A549 (cell line): Measurements from ENCODE around the gene BNIP3. TPM values are rescaled to one million over a fixed set of nuclear protein-coding genes. Genes with fewer than 3 reads are reported as not detected.

ENCODE experiments used
- ATAC-seq, 2 experiments: fragments of 200-7000 bp in 1 of 2; fragments of >200 bp in 1 of 2; cut with Nextera tagmentation in 1 of 2; cut with Tn5 transposase in 1 of 2; 3 replicates each; pipeline versions ENCODE4 v1.8.0 to v1.9.1; 2018 to 2020; ENCODE audit warnings: mild to moderate bottlenecking in 1 of 2, moderate library complexity in 1 of 2
- CTCF ChIA-PET: fragments of 300-600 bp; sonication (Branson Sonifier 250); formaldehyde crosslinking; extraction: SDS; loops from one replicate; lab custom pipeline; 2021; ENCODE audit warnings: antibody characterized with exemption, inconsistent platforms; lab: Yijun Ruan, JAX
- POLR2A ChIA-PET: fragments of 350-600 bp; formaldehyde crosslinking; extraction: SDS; loops from one replicate; lab custom pipeline; 2021; ENCODE audit warnings: antibody characterized with exemption, inconsistent platforms; lab: Yijun Ruan, JAX
- DNase-seq, 2 experiments: peaks; one replicate each; pipeline versions ENCODE4 v3.0.0 to v3.0.0-alpha.2; 2011 to 2016; ENCODE audit warnings: low read depth in 1 of 2, low spot score in 1 of 2
- FAIRE-seq: peaks from 2 replicates; lab custom pipeline; 2011; peaks lifted over from hg19 to GRCh38; lab: Jason Lieb, UNC
- H3K27ac ChIP-seq, 2 experiments: fragments of >200 bp; sonication (Bioruptor Twin); formaldehyde crosslinking; 3 replicates each; pipeline ENCODE4 v1.5.1; 2016 to 2017
- H3K4me1 ChIP-seq: fragments of >200 bp; sonication (Bioruptor Twin); formaldehyde crosslinking; 3 replicates; pipeline ENCODE4 v1.6.1; 2016
- H3K4me2 ChIP-seq: fragments of >200 bp; sonication (Bioruptor Twin); formaldehyde crosslinking; 3 replicates; pipeline ENCODE4 v1.6.1; 2016
- H3K4me3 ChIP-seq: fragments of >200 bp; sonication (Bioruptor Twin); formaldehyde crosslinking; 3 replicates; pipeline ENCODE4 v1.5.1; 2016
- H3K9me3 ChIP-seq: fragments of >200 bp; sonication (Bioruptor Twin); formaldehyde crosslinking; 3 replicates; pipeline ENCODE4 v1.6.1; 2016
- BCL3 ChIP-seq: fragments of >200 bp; sonication (Bioruptor Twin); formaldehyde crosslinking; IDR thresholded peaks from 3 replicates; pipeline ENCODE4 v1.6.1; 2016
- CBX2 ChIP-seq: fragments of 200-600 bp; sonication (generic); IDR thresholded peaks from 2 replicates; pipeline ENCODE4 v1.6.1; 2016; ENCODE audit warnings: low read depth, mild to moderate bottlenecking, borderline replicate concordance
- CBX8 ChIP-seq: fragments of 200-600 bp; sonication (generic); IDR thresholded peaks from 2 replicates; pipeline ENCODE4 v1.6.1; 2016
- ESRRA ChIP-seq: fragments of 150-350 bp; IDR thresholded peaks from 2 replicates; pipeline ENCODE4 v1.6.1; 2014; ENCODE audit warnings: mild to moderate bottlenecking, low read length, borderline replicate concordance
- FOSB ChIP-seq: fragments of 250-450 bp; sonication (Bioruptor Pico); IDR thresholded peaks from 2 replicates; pipeline ENCODE4 v1.5.0; 2020; ENCODE audit warnings: mild to moderate bottlenecking, moderate library complexity
- FOXS1 ChIP-seq: fragments of 250-450 bp; sonication (Bioruptor Pico); IDR thresholded peaks from 2 replicates; pipeline ENCODE4 v1.5.0; 2020; ENCODE audit warnings: mild to moderate bottlenecking, moderate library complexity
- GATA3 ChIP-seq: IDR thresholded peaks from 2 replicates; pipeline ENCODE4 v1.6.1; 2012; ENCODE audit warnings: borderline replicate concordance
- HDAC2 ChIP-seq: fragments of 200-600 bp; sonication (generic); IDR thresholded peaks from 2 replicates; pipeline ENCODE4 v1.6.1; 2016
- HEYL ChIP-seq: fragments of 250-450 bp; sonication (Bioruptor Pico); IDR thresholded peaks from 2 replicates; pipeline ENCODE4 v1.8.0; 2021; ENCODE audit warnings: mild to moderate bottlenecking, moderate library complexity
- HOXA7 ChIP-seq: fragments of 250-450 bp; sonication (Bioruptor Pico); IDR thresholded peaks from 2 replicates; pipeline ENCODE4 v1.5.0; 2020; ENCODE audit warnings: mild to moderate bottlenecking, moderate library complexity
- KDM1A ChIP-seq: fragments of 200-600 bp; sonication (generic); IDR thresholded peaks from 2 replicates; pipeline ENCODE4 v1.6.1; 2016; ENCODE audit warnings: low read depth, mild to moderate bottlenecking
- NR3C1 ChIP-seq: fragments of >200 bp; sonication (Bioruptor Twin); formaldehyde crosslinking; IDR thresholded peaks from 3 replicates; pipeline ENCODE4 v1.6.1; 2017
- RAD21 ChIP-seq, 2 experiments: fragments of >200 bp in 1 of 2; sonication (Bioruptor Twin) in 1 of 2; formaldehyde crosslinking in 1 of 2; IDR thresholded peaks in 1 of 2; conservative IDR thresholded peaks in 1 of 2; 2 replicates in 1 of 2; 3 replicates in 1 of 2; pipeline ENCODE4 v1.6.1; 2012 to 2018; ENCODE audit warnings: inconsistent platforms in 1 of 2
- RNF2 ChIP-seq: fragments of 200-600 bp; sonication (generic); IDR thresholded peaks from 2 replicates; pipeline ENCODE4 v1.6.1; 2016; ENCODE audit warnings: low read depth, mild to moderate bottlenecking, antibody characterized with exemption, moderate library complexity, borderline replicate concordance
- SMC3 ChIP-seq: fragments of >200 bp; sonication (Bioruptor Twin); formaldehyde crosslinking; IDR thresholded peaks from 3 replicates; pipeline ENCODE4 v1.6.1; 2018; ENCODE audit warnings: inconsistent platforms
- ZC3H11A ChIP-seq: fragments of 450-650 bp; IDR thresholded peaks from 2 replicates; pipeline ENCODE4 v1.6.1; 2014; ENCODE audit warnings: antibody characterized with exemption, mild to moderate bottlenecking
- ZFP36 ChIP-seq: fragments of 450-650 bp; IDR thresholded peaks from 2 replicates; pipeline ENCODE4 v1.6.1; 2014; ENCODE audit warnings: borderline replicate concordance; ENCODE audit not compliant: partially characterized antibody
- WGBS: methylation state at CpG from one replicate; pipeline ENCODE4 v1.1.6; 2017; ENCODE audit errors: missing lambda C conversion rate; 5-methylcytosine and 5-hydroxymethylcytosine counted together
- polyA plus RNA-seq, 4 experiments: library from polyadenylated mRNA; depleted of rRNA in 3 of 4; stranded (reverse); fragments of >200 nt; fragmentation: RNase III in 1 of 4; extraction: RNeasy Plus Mini Kit Qiagen cat#74134 plus additional on column Dnase treatment in 1 of 4; gene quantifications; 2 replicates in 3 of 4; 3 replicates in 1 of 4; pipeline ENCODE4 v1.2.3, GENCODE V29; 2011 to 2017
- TF ChIP-seq, protein P1 (sequence below): IDR thresholded peaks from 2 replicates; pipeline ENCODE4 v1.6.1; 2012
- TF ChIP-seq, protein P2 (sequence below): fragments of >200 bp; sonication (Bioruptor Twin); formaldehyde crosslinking; IDR thresholded peaks from 2 replicates; pipeline ENCODE4 v1.6.1; 2016
- TF ChIP-seq, protein P3 (sequence below): fragments of 150-350 bp; IDR thresholded peaks from 2 replicates; pipeline ENCODE4 v1.6.1; 2014; ENCODE audit warnings: low read depth, mild to moderate bottlenecking, low read length

Gene BNIP3
- polyA plus RNA-seq, 2 of the 4 experiments (the other 2 are of a cell fraction) = 46.9 to 51.2 TPM

DNA sequence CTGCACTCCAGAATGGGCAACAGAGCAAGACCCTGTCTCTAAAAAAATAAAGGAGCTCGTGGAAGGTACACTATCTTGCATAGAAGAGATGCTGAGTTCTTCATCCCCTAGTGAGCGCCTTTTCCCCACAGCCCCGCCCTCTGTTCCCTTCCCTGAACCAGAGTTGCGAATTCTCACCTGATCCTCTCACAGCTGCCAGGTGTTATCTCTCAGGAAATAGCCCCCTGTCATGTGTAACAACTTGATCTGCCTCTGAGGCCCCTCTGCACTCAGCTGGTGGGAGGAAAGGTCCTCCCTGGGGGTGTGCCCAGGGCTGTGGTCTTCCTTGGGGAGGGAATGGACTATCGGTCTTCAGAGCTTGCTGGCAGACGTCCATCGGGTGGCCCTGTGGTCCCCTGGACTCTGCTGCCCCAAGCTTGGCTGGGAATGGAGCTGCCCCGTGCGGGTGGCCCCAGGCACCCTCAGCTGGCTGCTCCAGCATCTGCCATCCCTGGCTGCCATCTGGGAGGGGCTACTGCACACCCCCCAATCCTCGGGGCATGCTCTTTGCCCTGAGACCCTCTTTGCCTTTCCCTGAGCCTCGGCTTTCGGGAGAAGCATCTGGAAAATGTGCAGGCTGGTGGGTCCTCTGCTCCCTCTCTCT is 21.7 kb upstream of the BNIP3 start:
- Histone ChIP-seq H3K4me1 (peaks cover 4% of the 10 kb centered on the region), H3K9me3 (peaks cover 7% of the 10 kb centered on the region), H3K27ac (no peak overlapping the region), H3K4me2 (no peak overlapping the region), H3K4me3 (no peak overlapping the region)
- ATAC-seq (no peak), FAIRE-seq (no peak), DNase-seq (no peak)
- TF ChIP-seq NR3C1 = no peak
- TF ChIP-seq HEYL (CRISPR knock-in tag) = no peak
- TF ChIP-seq RAD21 (conservative IDR thresholded peaks at IDR 0.05 in 1 of 2, IDR thresholded peaks at IDR 0.05 in 1 of 2) = no peak
- TF ChIP-seq ZFP36 = no peak
- TF ChIP-seq, protein P1, sequence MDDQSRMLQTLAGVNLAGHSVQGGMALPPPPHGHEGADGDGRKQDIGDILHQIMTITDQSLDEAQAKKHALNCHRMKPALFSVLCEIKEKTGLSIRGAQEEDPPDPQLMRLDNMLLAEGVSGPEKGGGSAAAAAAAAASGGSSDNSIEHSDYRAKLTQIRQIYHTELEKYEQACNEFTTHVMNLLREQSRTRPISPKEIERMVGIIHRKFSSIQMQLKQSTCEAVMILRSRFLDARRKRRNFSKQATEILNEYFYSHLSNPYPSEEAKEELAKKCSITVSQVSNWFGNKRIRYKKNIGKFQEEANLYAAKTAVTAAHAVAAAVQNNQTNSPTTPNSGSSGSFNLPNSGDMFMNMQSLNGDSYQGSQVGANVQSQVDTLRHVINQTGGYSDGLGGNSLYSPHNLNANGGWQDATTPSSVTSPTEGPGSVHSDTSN = no peak
- no peak for TF ChIP-seq HOXA7 (CRISPR knock-in tag)
- no peak for TF ChIP-seq CBX2
- TF ChIP-seq, protein P2, sequence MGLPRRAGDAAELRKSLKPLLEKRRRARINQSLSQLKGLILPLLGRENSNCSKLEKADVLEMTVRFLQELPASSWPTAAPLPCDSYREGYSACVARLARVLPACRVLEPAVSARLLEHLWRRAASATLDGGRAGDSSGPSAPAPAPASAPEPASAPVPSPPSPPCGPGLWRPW = no peak
- no peak for TF ChIP-seq RNF2
- no peak for TF ChIP-seq KDM1A
- TF ChIP-seq ZC3H11A = no peak
- TF ChIP-seq FOXS1 (CRISPR knock-in tag) = no peak
- TF ChIP-seq GATA3 = no peak
- ChIA-PET POLR2A (no interaction called here), CTCF (interaction anchor here (8.6 kb wide), 1 partner anchor 18 kb away, joined by 104 read pairs; no protein-coding TSS in a partner anchor)
- 64% methylated on average over 12 of the region's 12 CpGs for WGBS

DNA sequence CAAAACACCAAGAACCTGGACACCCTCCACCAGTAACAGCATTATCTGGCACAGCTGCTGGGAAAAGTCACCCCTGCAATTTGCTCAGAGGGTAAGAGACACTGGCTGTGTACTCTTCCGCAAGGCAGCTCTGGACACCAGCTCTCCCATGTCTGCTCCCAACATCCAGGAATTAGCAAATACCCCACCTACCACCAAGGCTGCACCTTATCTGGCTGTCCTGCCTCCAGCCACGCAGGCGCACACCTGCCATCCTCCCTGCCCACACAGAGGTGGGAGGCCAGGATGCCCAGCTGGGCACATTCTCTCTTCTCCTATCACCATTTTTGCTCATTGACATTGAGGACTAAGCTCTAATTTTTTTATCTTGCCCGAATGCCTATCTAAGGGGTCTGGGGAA is 20.3 kb upstream of the BNIP3 start:
- no peak for ATAC-seq
- POLR2A ChIA-PET = interaction anchor here (0.6 kb wide), 1 partner anchor 177 kb away, joined by 3 read pairs; no protein-coding TSS in a partner anchor

More for the DNA sequence above, 20.3 kb upstream of the BNIP3 start:
- H3K4me3 ChIP-seq = no peak overlapping the region
- peaks cover 18% of the 10 kb centered on the region for H3K4me1 ChIP-seq
- peaks cover 7% of the 10 kb centered on the region for H3K9me3 ChIP-seq
- no peak for FAIRE-seq
- H3K4me2 ChIP-seq = no peak overlapping the region
- DNase-seq = no peak
- TF ChIP-seq RAD21 (conservative IDR thresholded peaks at IDR 0.05 in 1 of 2, IDR thresholded peaks at IDR 0.05 in 1 of 2) = no peak
- no peak for TF ChIP-seq CBX8
- no peak for TF ChIP-seq KDM1A
- TF ChIP-seq, protein P3, sequence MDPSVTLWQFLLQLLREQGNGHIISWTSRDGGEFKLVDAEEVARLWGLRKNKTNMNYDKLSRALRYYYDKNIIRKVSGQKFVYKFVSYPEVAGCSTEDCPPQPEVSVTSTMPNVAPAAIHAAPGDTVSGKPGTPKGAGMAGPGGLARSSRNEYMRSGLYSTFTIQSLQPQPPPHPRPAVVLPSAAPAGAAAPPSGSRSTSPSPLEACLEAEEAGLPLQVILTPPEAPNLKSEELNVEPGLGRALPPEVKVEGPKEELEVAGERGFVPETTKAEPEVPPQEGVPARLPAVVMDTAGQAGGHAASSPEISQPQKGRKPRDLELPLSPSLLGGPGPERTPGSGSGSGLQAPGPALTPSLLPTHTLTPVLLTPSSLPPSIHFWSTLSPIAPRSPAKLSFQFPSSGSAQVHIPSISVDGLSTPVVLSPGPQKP = no peak
- TF ChIP-seq HDAC2 = no peak
- no peak for TF ChIP-seq SMC3
- TF ChIP-seq FOSB (CRISPR knock-in tag) = no peak
- TF ChIP-seq BCL3 = no peak
- no peak for TF ChIP-seq ESRRA
- TF ChIP-seq, protein P2 = no peak
- TF ChIP-seq CBX2 = no peak
- TF ChIP-seq, all 56 proteins: peak for 0
- no peak overlapping the region for H3K27ac ChIP-seq
- WGBS = 90% methylated on average over 4 of the region's 4 CpGs
- CTCF ChIA-PET = interaction anchor here (1.1 to 8.6 kb wide), 6 partner anchors 18 to 141 kb away, joined by 3 to 104 read pairs (median 3); no protein-coding TSS in a partner anchor
